Mesodermal cell (in vitro differentiated cells): ENCODE measurements around the gene TREML2. TPM values are rescaled to one million over a fixed set of nuclear protein-coding genes. Genes with fewer than 3 reads are reported as not detected.
A peak's percentile ranks its signal among the peaks of the same experiment; 100 is the strongest.
"Not testable (repeated sequence)": the region's sequence is repeated elsewhere in the genome, so short reads cannot be mapped to it uniquely, and the experiment has no call there.

Experiments
- H3K27ac ChIP-seq: 2 replicates; pipeline ENCODE4 v1.7.0; 2013; ENCODE audit warnings: mild to moderate bottlenecking, low read depth, low read length, moderate library complexity; ENCODE audit not compliant: severe bottlenecking
- H3K36me3 ChIP-seq: 2 replicates; pipeline ENCODE4 v1.7.1; 2013; ENCODE audit warnings: mild to moderate bottlenecking, low read length, moderate library complexity; ENCODE audit not compliant: control insufficient read depth, insufficient read depth
- H3K4me1 ChIP-seq: one replicate; pipeline ENCODE4 v1.7.1; 2013; ENCODE audit warnings: mild to moderate bottlenecking, low read length; ENCODE audit not compliant: insufficient read depth, control insufficient read depth, poor library complexity, severe bottlenecking
- H3K4me3 ChIP-seq: 2 replicates; pipeline ENCODE4 v1.7.0; 2013; ENCODE audit warnings: low read length, control low read depth, mild to moderate bottlenecking; ENCODE audit not compliant: insufficient read depth, poor library complexity, severe bottlenecking; ENCODE audit errors: extremely low read depth
- H3K9me3 ChIP-seq: 2 replicates; pipeline ENCODE4 v1.7.1; 2013; ENCODE audit warnings: mild to moderate bottlenecking, low read length, moderate library complexity; ENCODE audit not compliant: control insufficient read depth
- WGBS, 2 experiments: methylation state at CpG; one replicate each; pipeline ENCODE4 v1.1.5; 2013; ENCODE audit warnings: missing lambda C conversion rate in 2 of 2; ENCODE audit not compliant: insufficient coverage in 2 of 2; 5-methylcytosine and 5-hydroxymethylcytosine counted together
- polyA plus RNA-seq, 2 experiments: library from polyadenylated mRNA; stranded (reverse); fragments of 50-300 nt; gene quantifications; one replicate each; pipeline ENCODE4 v1.2.3, GENCODE V29; 2013

The TREML2 gene
- polyA plus RNA-seq (2013, experiment 1 of 2): not detected
- not detected for polyA plus RNA-seq (2013, experiment 2 of 2)

- 80 to 81% methylated on average over 8 to 10 of the region's 12 CpGs for WGBS, 2 experiments
- no peaks in the 10 kb centered on the region for H3K36me3 ChIP-seq
- no peaks in the 10 kb centered on the region for H3K9me3 ChIP-seq
- H3K4me3 ChIP-seq: no peak within 1 kb of the TSS
- H3K27ac ChIP-seq: peak within 1 kb of the TSS; percentile 29
- H3K4me1 ChIP-seq: peaks cover 12% of the 10 kb centered on the region
These were observed at the start of gene TREML2 for GRCh38 chr6:41200901-41201763. Gene TREML2, minus strand, starts transcription at chr6:41201149. Its CDS starts 141 bp downstream, at chr6:41201008.

- no peaks in the 10 kb centered on the region for H3K9me3 ChIP-seq
- no peak overlapping the region for H3K27ac ChIP-seq
- H3K4me1 ChIP-seq: no peaks in the 10 kb centered on the region
- no peaks in the 10 kb centered on the region for H3K36me3 ChIP-seq
- H3K4me3 ChIP-seq: no peak overlapping the region
- WGBS, 2 experiments: 82 to 90% methylated on average over 4 to 6 of the region's 7 CpGs
These were observed 47.1 kb upstream of the TREML2 start for GRCh38 chr6:41247882-41248705.

- H3K9me3 ChIP-seq: no peaks in the 10 kb centered on the region
- 53 to 60% methylated on average over 4 to 9 of the region's 9 CpGs for WGBS, 2 experiments
- H3K27ac ChIP-seq: no peak overlapping the region
- H3K4me3 ChIP-seq: no peak overlapping the region
- H3K4me1 ChIP-seq: no peaks in the 10 kb centered on the region
- H3K36me3 ChIP-seq: no peaks in the 10 kb centered on the region
These were observed 46.4 kb upstream of the TREML2 start for GRCh38 chr6:41247288-41247865.

- H3K4me1 ChIP-seq, H3K9me3 ChIP-seq, H3K36me3 ChIP-seq, H3K27ac ChIP-seq, H3K4me3 ChIP-seq: not testable (repeated sequence)
- WGBS, 2 experiments: 100% methylated on average over 1 of the region's 4 CpGs; no CpG with 5 or more reads in 1 of the 2 experiments
These were observed 45.6 kb upstream of the TREML2 start for GRCh38 chr6:41246529-41246928.

GRCh38 chr6:41239467-41240159 lies 38.7 kb upstream of the TREML2 start:
- H3K4me1 ChIP-seq: no peaks in the 10 kb centered on the region
- WGBS, 2 experiments: 2 to 3% methylated on average over 6 to 17 of the region's 22 CpGs
- H3K27ac ChIP-seq: no peak overlapping the region
- no peaks in the 10 kb centered on the region for H3K36me3 ChIP-seq
- no peaks in the 10 kb centered on the region for H3K9me3 ChIP-seq
- no peak overlapping the region for H3K4me3 ChIP-seq

- 68 to 74% methylated on average over 4 to 5 of the region's 5 CpGs for WGBS, 2 experiments
- Histone ChIP-seq H3K27ac (no peak overlapping the region), H3K36me3 (no peaks in the 10 kb centered on the region), H3K4me3 (no peak overlapping the region), H3K9me3 (no peaks in the 10 kb centered on the region), H3K4me1 (no peaks in the 10 kb centered on the region)
These were observed 36.2 kb upstream of the TREML2 start for GRCh38 chr6:41237128-41237527.

- H3K27ac ChIP-seq: no peak overlapping the region
- 89 to 92% methylated on average over 4 of the region's 4 CpGs for WGBS, 2 experiments
- no peaks in the 10 kb centered on the region for H3K4me1 ChIP-seq
- H3K4me3 ChIP-seq: no peak overlapping the region
- H3K36me3 ChIP-seq: no peaks in the 10 kb centered on the region
- H3K9me3 ChIP-seq: no peaks in the 10 kb centered on the region
These were observed 35.3 kb upstream of the TREML2 start for GRCh38 chr6:41236276-41236675.

- WGBS, 2 experiments: 90% methylated on average over 6 of the region's 6 CpGs; no CpG with 5 or more reads in 1 of the 2 experiments
- no peaks in the 10 kb centered on the region for H3K9me3 ChIP-seq
- H3K4me3 ChIP-seq: no peak overlapping the region
- no peak overlapping the region for H3K27ac ChIP-seq
- H3K36me3 ChIP-seq: no peaks in the 10 kb centered on the region
- H3K4me1 ChIP-seq: no peaks in the 10 kb centered on the region
These were observed 31.7 kb upstream of the TREML2 start for GRCh38 chr6:41232667-41233066.

- WGBS, 2 experiments: 54 to 77% methylated on average over 2 to 3 of the region's 5 CpGs
- Histone ChIP-seq H3K27ac (no peak overlapping the region), H3K4me3 (no peak overlapping the region), H3K4me1 (no peaks in the 10 kb centered on the region), H3K9me3 (no peaks in the 10 kb centered on the region), H3K36me3 (no peaks in the 10 kb centered on the region)
These were observed 30.3 kb upstream of the TREML2 start for GRCh38 chr6:41231246-41231645.

- Histone ChIP-seq H3K36me3 (no peaks in the 10 kb centered on the region), H3K4me1 (no peaks in the 10 kb centered on the region), H3K27ac (no peak overlapping the region), H3K4me3 (no peak overlapping the region), H3K9me3 (no peaks in the 10 kb centered on the region)
- 85 to 91% methylated on average over 4 of the region's 4 CpGs for WGBS, 2 experiments
These were observed 28.8 kb upstream of the TREML2 start for GRCh38 chr6:41229721-41230120.
